Adrenal gland (tissue), 5 donors: ENCODE data around the gene ANXA6.

ENCODE experiments used
- POLR2A ChIP-seq, 2 donors: fragments of 450-650 bp; IDR thresholded peaks; one replicate each; pipeline ENCODE4 v1.6.1; 2017; ENCODE audit warnings: antibody characterized with exemption in 2 of 2, mild to moderate bottlenecking in 2 of 2, moderate library complexity in 1 of 2
- TF ChIP-seq, protein P1 (sequence below), 6 experiments: fragments of 450-650 bp in 4 of 6; fragments of 200-600 bp in 2 of 6; sonication (generic) in 1 of 6; IDR thresholded peaks; 1 replicate in 5 of 6; 2 replicates in 1 of 6; pipeline versions ENCODE4 v1.5.1 to v1.8.0; 2016 to 2021; ENCODE audit warnings: antibody characterized with exemption in 6 of 6, mild to moderate bottlenecking in 2 of 6, moderate library complexity in 1 of 6
- donor health status: DM: no; HTN: no; CAD: no.

- TF ChIP-seq, protein P1, sequence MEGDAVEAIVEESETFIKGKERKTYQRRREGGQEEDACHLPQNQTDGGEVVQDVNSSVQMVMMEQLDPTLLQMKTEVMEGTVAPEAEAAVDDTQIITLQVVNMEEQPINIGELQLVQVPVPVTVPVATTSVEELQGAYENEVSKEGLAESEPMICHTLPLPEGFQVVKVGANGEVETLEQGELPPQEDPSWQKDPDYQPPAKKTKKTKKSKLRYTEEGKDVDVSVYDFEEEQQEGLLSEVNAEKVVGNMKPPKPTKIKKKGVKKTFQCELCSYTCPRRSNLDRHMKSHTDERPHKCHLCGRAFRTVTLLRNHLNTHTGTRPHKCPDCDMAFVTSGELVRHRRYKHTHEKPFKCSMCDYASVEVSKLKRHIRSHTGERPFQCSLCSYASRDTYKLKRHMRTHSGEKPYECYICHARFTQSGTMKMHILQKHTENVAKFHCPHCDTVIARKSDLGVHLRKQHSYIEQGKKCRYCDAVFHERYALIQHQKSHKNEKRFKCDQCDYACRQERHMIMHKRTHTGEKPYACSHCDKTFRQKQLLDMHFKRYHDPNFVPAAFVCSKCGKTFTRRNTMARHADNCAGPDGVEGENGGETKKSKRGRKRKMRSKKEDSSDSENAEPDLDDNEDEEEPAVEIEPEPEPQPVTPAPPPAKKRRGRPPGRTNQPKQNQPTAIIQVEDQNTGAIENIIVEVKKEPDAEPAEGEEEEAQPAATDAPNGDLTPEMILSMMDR (IDR thresholded peaks at IDR 0.05): no peak
- TF ChIP-seq POLR2A (IDR thresholded peaks at IDR 0.05): no peak
Measured at GRCh38 chr5:151066920-151067319, 90.7 kb downstream of the ANXA6 start.
